ENCODE results near the gene MAP2K1.
"Not testable (repeated sequence)": the region's sequence is repeated elsewhere in the genome, so short reads cannot be mapped to it uniquely, and the experiment has no call there.

The MAP2K1 gene

DNA sequence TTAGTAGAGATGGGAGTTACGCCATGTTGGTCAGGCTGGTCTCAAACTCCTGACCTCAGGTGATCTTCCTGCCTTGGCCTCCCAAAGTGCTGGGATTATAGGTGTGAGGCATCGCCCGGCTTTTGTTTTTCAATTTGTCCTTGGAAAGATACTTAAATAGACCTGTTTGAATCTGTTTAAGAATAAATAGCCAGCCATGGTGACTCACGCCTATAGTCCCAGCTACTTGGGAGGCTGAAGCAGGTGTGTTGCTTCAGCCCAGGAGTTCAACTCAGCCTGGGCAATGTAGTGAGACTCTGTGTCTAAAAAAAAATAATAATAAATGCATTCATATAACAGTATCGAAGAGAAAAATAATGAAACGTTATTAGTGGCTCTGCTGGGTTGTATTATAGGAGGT is 93.6 kb downstream of the MAP2K1 start:
- no peak for DNase-seq

DNA sequence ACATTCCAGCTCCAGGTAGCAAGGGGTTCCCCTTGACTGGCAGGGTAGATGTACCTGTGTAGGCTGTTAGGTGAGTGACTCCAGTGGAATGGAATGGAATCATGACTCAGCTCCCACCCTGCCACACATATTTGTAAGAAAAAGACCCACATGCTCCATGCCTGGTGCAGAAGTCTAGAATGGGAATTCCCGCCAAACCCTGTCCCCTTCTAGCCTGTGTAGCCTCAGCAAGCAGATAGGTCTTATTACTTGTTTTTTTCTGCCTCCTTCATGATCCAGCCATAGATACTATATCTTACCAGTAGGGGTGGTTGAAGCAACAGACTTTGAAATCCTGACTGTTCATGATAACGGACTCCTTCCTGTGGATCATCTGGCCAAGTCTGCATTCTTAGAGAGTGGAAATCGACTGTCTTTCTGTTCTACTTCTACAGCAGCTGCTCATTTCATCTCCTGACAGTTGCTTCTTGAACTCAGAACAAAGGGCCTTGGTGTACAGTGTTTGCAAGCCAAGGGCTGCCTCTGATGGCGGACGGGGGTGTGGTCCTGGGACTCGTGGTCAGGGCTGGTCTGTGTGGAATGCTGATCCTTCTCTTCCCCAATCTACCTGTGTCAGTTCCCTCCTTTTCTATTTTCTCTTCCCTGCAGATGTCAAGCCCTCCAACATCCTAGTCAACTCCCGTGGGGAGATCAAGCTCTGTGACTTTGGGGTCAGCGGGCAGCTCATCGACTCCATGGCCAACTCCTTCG is 94.6 kb downstream of the MAP2K1 start:
- DNase-seq: no peak

DNA sequence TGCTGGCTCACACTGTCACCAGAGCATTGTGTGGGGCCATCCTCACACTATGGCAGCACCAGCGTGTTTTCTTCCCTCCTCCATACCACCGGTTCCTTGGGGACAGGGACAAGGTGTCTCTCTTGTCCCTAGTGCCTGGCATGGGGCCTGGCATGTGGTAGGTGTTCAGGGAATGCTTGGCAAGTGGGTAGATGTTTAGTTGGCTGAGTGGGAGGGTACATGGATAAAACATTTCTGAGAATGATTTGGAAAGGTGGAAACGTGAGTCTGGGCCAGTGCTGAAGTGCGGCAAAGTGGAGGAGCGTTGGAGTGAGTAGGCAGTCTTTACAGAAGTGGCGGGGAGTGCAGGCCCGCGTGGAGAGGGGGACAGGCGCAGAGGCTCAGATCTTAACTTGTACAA is 95.8 kb downstream of the MAP2K1 start:
- no peak for DNase-seq

DNA sequence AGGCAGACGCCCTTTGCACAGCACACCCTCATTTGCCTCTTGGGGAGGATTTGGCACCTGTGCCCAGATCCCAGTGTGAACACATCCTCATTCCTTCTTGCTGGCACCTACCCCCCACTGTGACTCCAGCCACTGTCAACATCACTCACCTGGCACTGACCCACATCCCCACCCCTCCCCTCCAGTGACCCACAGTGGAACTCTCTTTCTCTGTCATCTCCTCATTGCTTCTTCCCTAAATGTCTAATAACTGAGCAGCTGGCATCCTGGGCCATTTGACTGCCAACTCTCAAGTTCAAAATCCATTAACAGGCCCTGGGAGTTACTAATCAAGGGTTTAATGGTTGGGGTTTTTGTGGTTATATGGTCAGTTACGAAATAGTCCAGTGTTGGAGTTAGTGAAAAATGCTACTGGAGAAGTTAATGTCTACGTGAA is 96.4 kb downstream of the MAP2K1 start:
- DNase-seq: no peak

DNA sequence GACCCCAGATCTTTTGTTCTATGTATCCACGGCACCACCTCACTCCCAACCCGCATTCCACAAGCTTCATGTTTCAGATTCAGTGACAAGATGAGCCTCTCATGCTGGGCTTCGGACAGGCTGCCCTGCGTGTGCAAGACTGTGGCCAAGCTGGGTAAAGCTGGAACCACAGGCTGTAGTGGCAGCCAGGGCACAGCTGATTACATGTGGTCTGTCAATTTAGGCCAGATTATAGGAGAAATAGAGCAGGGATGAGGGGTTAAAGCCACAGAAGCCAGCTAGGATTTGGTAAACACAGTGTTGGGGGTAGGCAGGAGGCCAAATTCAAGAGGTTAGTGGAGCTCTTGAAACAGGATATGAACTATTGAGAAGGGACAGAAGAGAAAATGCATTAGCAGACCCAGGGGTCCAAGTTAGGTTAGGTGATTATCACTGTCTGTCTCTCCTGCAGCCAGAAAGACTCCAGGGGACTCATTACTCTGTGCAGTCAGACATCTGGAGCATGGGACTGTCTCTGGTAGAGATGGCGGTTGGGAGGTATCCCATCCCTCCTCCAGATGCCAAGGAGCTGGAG is 97.9 kb downstream of the MAP2K1 start:
- no peak for DNase-seq

DNA sequence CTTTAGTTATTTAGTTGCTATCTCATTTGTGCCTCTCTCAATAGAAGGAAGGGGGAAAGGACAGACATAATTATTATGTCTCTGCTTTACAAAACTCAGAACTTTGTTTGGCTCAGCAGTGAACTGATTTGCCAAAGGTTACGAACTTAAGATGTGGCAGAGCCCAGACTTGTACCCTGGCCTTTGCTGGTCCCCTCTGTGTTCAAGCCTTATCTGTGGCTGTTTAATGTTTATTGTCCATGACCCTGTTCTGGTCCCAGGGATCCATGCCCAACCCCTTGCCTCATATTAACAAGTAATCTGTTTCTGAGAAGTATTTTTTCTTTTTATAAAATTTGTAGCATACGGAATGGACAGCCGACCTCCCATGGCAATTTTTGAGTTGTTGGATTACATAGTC is 100.2 kb downstream of the MAP2K1 start:
- no peak for DNase-seq

DNA sequence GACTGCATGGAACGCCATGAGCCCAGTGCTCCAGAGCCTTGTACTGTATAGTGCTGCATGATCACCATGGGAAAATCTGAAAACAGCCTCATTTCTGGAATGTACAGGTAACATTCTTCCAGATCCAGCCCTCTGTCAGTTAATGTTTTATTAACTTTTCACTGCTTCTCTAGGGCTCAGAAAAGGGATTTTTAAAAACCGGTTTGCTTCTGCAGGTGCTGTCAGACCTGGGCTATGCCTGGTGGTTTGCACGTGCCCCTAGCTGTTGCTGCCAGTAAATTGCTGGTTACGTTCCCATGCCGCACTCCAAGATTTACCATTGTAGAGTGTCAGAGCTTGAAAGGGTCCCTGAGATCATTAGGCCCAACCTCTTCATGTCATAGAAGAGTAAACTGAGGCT is 101.8 kb downstream of the MAP2K1 start:
- DNase-seq: no peak

DNA sequence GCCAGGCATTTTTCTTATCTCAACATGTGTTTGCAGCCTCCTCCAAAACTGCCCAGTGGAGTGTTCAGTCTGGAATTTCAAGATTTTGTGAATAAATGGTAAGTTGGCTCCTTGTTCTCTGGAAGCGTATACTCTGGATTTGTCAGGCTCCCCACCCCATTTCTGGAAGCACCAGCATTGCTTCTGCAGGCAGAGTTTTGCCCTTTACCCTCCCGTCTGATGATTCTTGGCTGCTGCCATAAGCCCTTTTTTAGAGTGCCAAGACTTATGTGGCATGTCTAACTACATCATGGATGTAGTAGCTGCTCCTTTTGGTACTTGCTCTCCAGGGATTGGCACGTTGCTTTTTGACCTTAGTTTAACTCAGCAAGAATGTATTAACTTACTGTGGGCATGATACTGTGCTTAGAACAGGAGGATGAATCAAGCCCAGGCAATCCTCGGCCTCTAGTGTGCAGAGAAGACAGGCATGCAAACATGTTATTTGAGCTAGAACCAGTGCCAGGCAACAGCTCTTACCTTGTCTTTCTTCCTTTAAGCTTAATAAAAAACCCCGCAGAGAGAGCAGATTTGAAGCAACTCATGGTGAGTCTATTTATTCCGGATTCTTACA is 102.6 kb downstream of the MAP2K1 start:
- no peak for DNase-seq

DNA sequence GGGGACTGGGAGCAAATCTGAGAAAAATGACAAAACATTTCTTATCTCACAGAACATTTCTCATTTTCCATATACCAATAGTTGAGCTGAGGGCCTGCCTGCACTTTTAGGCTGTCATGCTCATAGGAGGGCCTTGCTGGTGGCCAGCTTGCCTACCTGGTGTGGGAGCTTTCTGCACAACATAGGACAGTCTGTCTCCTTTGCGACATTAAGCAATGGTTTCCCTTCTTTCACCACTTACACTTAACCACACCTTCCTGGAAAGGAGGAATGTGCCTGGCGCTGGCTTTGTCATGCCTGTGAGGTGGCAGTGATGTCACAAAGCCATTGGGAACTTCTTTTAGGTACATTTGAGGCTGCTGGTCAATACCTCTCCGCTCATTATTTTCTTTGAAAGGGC is 105.1 kb downstream of the MAP2K1 start:
- no peak for DNase-seq

DNA sequence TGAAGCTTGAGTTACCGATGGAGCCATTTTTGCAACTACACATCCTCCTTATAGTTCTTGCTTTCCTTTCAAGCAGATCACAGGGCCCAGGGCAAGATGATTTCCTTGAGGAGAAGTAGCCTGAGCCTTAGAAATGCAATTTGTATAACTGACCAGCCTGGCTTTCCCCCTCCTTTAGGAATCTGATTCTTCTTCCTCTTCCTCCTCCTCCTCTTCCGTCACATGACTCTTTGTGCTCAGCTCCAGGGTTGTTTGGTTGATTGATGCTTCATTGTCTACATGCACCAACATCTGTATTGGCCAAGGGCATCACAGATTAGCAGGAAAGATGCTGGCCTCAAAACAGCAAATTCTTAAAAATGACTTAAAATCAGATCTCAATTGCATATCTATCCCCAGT is 107.5 kb downstream of the MAP2K1 start:
- no peak for DNase-seq

DNA sequence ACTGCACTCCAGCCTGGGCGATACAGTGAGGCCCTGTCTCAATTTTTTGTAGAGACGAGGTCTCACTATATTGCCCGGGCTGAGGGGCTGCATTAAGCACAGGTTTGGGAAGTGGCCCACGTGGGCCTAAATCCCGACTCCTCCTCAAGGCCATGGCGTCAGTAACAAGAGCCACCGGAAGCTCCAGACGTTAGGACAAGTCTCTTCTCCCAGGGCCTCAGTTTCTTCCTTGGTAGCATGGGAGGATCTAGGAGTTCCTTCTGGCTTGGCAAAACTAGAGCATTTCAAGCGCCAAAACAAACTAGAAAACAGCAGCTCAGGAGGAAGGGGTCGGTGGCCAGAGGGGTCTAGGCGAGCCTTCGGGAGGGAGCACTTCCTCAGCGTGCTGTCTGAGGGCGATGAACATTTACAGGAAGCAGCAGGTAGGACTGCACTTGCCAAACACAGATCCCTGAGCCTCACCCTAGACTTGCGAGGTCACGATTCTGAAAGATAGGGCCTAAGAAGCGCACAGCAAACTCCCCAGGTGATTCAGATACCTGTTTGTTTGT is 110.3 kb downstream of the MAP2K1 start:
- peak; percentile 72 for DNase-seq

DNA sequence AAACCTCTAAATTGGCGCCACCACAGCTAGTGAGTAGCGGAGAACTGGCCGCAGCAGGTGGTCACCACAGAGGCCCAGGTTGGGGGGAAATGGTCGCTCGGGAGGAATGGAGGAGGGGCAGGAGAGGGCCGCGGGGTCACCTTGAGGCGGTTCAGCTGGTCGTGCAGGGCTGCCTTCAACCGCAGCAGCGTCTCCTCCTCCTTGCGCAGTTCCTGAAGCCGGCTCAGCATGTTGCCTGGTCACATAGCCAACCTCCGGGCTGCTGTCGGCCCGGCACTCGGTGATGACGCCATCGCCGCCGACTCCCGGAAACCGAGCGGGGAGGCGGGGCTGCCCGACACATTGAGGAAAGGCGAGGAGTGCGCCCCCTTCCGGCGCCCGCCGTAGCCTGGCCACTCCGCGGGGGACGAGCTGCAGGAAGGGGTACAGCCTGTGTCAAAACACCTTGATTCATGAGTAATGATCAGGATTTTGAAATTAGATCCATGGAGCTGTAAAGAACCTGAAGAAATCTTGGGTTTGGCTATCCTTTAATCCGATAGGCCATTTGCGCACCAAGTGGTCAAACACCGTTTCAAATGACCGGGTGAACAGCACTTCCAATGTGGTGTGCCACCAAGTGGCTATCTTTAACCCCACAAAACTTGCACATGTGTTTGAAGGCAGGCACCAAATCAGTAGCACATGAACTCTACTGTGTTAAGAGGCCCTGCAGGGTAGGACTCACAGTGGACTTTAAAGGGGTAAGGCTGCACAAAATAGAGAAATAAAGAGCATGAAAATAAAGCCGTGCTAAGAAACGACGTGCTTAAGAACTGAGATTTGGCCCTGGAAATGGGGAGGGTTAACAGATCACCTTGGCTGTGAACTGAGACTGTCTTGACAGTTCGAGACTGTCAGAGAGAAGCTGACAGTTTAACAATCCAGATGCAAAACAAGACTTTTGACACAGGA is 111.1 kb downstream of the MAP2K1 start, which contains the start of gene SNAPC5:
TSS of gene SNAPC5 (minus strand) at position 261 of the 954 bp plus-strand sequence. CDS start at position 230, 31 bp downstream.
- DNase-seq: peak; percentile 96

DNA sequence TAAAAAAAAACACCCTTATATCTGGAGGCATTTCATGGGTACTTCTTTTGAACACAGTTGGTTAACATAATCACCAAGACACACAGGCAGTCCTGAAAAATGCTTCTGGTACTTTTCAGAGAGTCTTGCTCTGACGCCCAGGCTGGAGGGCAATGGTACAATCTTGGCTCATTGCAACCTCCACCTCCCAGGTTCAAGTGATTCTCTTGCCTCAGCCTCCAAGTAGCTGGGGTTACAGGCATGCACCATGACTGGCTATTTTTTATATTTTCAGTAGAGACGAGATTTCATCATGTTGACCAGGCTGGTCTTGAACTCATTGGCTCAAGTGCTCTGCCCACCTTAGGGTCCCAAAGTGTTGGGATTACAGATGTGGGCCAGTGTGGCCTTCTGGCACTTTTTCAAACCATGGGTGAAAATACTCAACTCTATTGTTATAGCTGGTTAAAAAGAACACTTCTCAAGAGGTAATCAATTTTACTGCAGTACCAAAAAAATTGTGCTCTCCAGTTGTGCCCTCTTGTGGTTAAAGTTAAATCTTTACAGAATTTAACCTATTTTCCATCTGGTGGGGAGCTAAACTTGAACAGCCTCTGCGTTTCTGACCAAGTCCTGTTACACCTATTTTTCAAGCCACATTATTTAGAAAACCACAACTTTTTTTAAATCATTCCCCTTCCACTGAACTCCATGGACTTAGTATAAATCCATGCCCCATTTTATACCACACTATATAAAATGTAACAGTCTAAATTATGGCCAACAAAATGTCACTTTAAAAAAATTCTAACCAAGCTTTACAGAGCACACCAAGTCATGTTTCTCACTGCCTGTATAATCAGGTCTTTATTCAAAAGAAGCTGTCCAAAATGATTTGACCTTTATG is 112.0 kb downstream of the MAP2K1 start:
- peak; percentile 67 for DNase-seq

DNA sequence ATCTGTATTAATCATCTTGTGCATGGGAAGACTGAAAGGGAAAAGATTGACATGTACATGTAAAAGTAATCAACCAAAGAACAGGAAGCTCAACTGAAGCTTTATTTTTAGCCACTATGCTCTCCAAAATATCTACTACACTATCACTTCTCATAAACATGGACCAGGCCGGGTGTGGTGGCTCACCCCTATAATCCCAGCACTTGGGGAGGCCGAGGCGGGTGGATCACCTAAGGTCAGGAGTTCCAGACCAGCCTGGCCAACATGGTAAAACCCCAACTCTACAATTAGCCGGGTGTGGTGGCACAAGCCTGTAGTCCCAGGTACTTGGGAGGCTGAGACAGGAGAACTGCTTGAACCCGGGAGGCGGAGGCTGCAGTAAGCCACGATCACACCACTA is 113.6 kb downstream of the MAP2K1 start:
- DNase-seq: not testable (repeated sequence)

DNA sequence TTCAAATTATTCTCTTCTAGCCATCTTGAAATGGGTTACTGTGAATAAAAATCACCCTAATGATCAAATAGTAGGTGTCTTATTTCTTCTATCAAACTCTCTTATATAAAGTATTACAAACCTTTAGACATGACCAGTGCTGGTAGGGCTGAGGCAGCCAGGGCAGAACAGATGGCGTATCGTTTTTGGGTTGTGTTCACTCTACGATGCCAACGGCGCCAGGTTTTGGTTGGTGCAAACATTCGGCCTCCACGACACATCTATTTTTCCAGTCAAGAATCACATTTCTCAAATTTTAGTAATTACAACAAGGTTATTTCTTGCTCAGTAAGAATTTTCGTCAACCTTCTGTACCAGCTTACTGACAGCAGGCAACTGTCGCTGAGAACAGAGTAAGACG is 115.8 kb downstream of the MAP2K1 start:
- no peak for DNase-seq

DNA sequence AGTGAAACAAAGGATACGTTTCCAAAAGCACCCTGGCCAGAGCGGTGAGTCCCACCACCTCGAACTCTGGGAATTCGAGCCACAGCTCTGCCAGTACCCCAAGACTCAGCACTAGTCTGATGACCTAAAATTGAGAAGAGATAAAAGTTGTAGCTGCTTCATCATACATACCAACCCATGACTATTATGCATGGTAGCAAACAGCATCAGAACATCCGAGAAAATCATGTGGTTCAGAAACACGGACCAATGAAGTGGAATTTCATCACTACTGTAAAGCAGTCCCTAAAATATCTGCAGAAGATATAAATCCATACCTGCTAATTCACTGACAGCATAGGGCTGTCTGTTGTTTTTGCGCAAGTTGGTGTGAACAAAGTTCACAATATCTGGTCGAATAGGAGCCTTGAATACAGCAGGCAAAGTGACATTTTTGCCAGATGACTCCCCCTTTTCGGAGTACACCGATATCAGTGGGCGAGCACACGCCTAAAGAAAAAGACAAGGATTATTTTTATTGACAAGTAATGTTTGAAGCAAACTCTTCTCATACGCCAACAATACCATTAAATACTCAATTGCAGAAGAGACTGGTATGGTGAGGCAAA is 116.4 kb downstream of the MAP2K1 start:
- not testable (repeated sequence) for DNase-seq

DNA sequence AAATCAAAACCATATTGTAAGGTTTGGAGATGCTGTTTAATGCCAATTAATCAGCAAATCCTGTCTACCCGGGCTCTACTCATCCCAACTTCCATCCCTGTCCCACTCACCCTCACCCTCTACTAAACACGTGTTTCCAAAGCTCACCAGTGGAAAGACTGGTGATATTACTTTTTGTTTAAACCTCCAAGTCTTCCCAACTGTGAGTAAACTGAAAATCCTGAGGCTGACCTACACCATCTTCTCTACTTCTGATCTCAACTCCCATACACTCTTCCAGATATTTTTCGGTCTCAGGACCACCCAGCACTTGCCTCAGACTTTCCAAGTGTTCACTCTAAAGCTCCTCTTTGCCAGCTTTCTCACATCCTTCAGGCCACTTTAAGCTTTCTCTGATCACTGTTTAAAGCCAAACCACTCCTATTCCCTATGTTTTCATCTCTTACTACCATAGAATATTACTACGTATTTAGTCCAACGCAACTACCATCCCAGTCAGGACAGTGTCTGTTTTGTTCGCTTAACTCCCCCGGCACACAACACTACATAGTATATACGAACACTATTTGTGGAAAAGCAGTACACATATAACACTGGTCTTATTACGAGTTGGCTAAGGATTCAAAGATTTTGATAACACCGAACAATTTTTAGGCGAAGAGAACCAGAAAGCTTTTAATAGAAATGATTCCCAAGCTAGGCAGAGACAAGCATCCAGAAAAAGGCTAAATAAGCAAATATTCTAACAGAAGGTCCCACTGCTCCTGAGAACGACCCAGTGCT is 117.3 kb downstream of the MAP2K1 start:
- peak; percentile 28 for DNase-seq

DNA sequence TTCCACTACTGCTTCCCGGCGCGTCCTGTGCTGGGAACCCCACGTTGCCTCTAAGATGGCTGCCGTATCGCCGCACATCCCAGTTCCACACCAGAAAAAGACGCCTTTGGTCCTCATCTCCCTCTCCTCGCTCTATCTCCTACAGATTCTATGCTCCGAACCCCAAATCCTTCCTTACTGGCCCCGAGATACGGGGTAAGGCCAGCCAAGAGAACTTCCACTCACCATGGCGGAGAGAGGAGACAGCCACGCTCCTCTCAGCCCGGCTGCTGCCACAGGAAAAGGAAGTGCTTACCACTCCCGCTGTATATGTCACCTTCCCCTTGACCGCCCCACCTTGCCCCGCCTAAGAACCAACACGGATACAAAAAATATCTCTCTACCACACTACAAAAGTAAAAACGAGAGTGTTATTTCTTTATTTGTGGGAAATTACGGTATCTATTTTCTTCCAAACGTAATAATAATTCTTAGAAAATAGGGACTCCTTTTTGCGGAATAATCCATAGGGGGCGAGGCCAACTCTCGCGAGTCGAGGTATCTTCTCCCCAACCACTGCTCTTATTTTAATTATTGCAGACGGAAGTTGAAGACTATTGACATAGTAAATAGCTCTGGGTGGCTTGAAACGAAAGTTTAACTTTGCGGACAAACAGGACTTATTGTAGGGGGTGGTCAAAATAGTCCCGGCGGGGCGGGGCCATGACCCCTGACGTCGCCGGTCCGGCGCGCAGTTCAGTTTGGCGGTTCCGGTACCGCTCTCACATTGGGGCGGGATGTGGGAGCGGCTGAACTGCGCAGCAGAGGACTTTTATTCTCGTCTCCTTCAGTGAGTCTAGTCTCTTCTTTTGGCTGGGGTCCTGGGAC is 118.1 kb downstream of the MAP2K1 start, which contains the start of the genes RPL4 and ZWILCH:
TSS of gene RPL4 (minus strand) at position 293 of the 867 bp plus-strand sequence. CDS start at position 228, 65 bp downstream.
TSS of gene ZWILCH (plus strand) at position 764 of the 867 bp plus-strand sequence. CDS start at position 777, 13 bp downstream.
- DNase-seq: peak; percentile 82

DNA sequence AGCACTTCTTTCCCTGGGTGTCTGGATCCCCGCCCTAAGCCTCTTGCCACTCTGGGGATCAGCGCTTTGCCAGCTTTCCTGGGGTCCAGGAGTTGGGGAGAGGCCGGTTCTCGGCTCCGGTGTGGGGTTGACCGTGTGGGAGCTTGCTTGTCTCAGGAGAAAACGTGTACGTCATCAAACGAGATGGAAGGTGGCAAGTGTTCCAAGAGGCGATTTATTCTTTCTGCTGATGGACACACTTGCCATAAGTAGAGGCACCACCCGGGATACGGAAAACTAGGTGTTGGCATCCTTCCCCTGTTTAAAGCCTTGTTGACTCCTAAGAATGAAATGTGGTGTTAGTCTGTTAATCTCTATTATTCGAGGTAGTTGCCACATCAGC is 118.7 kb downstream of the MAP2K1 start:
- DNase-seq: no peak

Data from DMS53 (cell line).